Kidney (tissue), 14 donors: Measurements from ENCODE around the gene FOXB1. TPM values are rescaled to one million over a fixed set of nuclear protein-coding genes. Genes with fewer than 3 reads are reported as not detected.
A peak's percentile ranks its signal among the peaks of the same experiment; 100 is the strongest.

Source experiments
- DNase-seq, 5 donors: peaks; one replicate each; pipeline ENCODE4 v3.0.0-alpha.2; 2013 to 2020
- FAIRE-seq: peaks from 2 replicates; lab custom pipeline; 2012; peaks lifted over from hg19 to GRCh38; lab: Jason Lieb, UNC
- H3K27ac ChIP-seq, 2 donors: one replicate each; pipeline ENCODE4 v1.7.0; 2013; ENCODE audit warnings: low read depth in 2 of 2, low read length in 2 of 2, inconsistent platforms in 1 of 2
- H3K27me3 ChIP-seq: one replicate; pipeline ENCODE4 v1.7.1; 2013; ENCODE audit warnings: low read length, inconsistent platforms; ENCODE audit not compliant: control insufficient read depth, insufficient read depth
- H3K36me3 ChIP-seq, 3 donors: one replicate each; pipeline versions ENCODE4 v1.7.0 to v1.7.1; 2013; ENCODE audit warnings: low read length in 3 of 3, control low read depth in 1 of 3, inconsistent platforms in 1 of 3; ENCODE audit not compliant: insufficient read depth in 3 of 3, control insufficient read depth in 2 of 3
- H3K4me1 ChIP-seq, 3 donors: one replicate each; pipeline versions ENCODE4 v1.7.0 to v1.7.1; 2013; ENCODE audit warnings: low read length in 3 of 3, inconsistent platforms in 1 of 3, low read depth in 1 of 3; ENCODE audit not compliant: control insufficient read depth in 2 of 3, insufficient read depth in 2 of 3
- H3K4me3 ChIP-seq, 3 donors: one replicate each; pipeline versions ENCODE4 v1.7.0 to v1.8.1; 2013; ENCODE audit warnings: low read length in 3 of 3, control low read depth in 1 of 3, inconsistent platforms in 1 of 3
- H3K9ac ChIP-seq, 3 donors: one replicate each; pipeline versions ENCODE4 v1.7.0 to v1.7.1; 2013; ENCODE audit warnings: low read length in 3 of 3, control low read depth in 1 of 3, inconsistent platforms in 1 of 3
- H3K9me3 ChIP-seq, 3 donors: one replicate each; pipeline versions ENCODE4 v1.7.0 to v1.7.1; 2013; ENCODE audit warnings: low read length in 3 of 3, control low read depth in 1 of 3, inconsistent platforms in 1 of 3; ENCODE audit not compliant: control insufficient read depth in 2 of 3, insufficient read depth in 1 of 3
- intact Hi-C: fragments of 100-400 bp; cut with DNase I; formaldehyde crosslinking; loops from one replicate; pipeline ENCODE4 v1.11.1; 2022
- polyA plus RNA-seq: library from polyadenylated mRNA; stranded (reverse); fragments of 350-450 nt; fragmentation: Illumina TruSeq; extraction: RNeasy Lipid Tissue Mini Kit (QIAGEN cat#74804); gene quantifications from one replicate; pipeline ENCODE4 v1.2.3, GENCODE V29; 2014; ENCODE audit warnings: low read depth, low replicate concordance; ENCODE audit not compliant: insufficient read depth
- total RNA-seq: library from RNA; stranded (reverse); fragmentation: NEBNext Ultra II Directional; extraction: Animal tissue kit (Norgen Biotek cat#: 25700); gene quantifications from one replicate; pipeline ENCODE4 v1.2.1, GENCODE V29; 2021
- TF ChIP-seq, protein P1 (sequence below): IDR thresholded peaks from 3 replicates; pipeline ENCODE4 v1.5.1; 2012; ENCODE audit warnings: mild to moderate bottlenecking, moderate library complexity, borderline replicate concordance; ENCODE audit not compliant: insufficient read depth; ENCODE audit errors: extremely low read depth
- donor health status: control.
- donor health status: control.
- donor health status: control.
- donor health status: control.
- donor health status: control.
- donor health status: DM: yes; HTN: yes; CAD: no.
- donor health status: Normal renal cell carcinoma (clear cell type).

Gene FOXB1
- total and polyA plus RNA-seq, 2 donors from 2014 or later, result not detected

DNA sequence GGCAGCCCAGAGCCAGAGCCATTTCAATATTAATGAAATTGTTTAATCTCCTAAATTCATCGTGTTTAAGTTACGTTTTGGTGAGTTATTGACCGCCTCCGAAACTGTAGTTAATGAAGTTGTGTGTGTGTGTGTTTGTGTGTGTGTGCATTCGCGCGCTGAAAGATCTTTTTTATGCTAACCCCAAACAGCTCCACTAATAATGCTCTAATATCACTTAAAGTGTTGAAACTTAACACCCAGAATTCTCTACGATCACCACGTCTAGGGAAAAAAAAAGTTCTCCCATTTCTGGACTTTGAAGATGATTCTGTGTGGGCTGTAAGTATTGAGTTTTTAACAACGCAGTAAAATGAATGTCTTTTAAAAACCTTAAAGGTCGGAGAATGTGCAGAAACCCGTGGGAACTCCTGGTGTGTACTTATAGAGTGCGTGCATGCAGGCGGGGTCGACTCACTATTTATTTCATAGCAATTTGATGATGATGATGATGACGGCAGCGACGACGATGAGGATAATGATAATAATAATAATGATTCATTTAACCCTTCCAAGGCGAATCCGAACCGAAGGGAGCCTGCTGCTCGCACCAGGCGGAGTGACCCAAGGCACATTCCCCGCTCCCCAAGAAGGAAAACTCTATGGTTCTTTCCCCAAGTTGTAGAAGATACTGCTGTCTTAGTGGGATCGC is 1.4 kb upstream of the FOXB1 start:
- H3K9me3 ChIP-seq, result no peaks in the 10 kb centered on the region
- no peak overlapping the region for H3K27ac ChIP-seq
- TF ChIP-seq, protein P1, sequence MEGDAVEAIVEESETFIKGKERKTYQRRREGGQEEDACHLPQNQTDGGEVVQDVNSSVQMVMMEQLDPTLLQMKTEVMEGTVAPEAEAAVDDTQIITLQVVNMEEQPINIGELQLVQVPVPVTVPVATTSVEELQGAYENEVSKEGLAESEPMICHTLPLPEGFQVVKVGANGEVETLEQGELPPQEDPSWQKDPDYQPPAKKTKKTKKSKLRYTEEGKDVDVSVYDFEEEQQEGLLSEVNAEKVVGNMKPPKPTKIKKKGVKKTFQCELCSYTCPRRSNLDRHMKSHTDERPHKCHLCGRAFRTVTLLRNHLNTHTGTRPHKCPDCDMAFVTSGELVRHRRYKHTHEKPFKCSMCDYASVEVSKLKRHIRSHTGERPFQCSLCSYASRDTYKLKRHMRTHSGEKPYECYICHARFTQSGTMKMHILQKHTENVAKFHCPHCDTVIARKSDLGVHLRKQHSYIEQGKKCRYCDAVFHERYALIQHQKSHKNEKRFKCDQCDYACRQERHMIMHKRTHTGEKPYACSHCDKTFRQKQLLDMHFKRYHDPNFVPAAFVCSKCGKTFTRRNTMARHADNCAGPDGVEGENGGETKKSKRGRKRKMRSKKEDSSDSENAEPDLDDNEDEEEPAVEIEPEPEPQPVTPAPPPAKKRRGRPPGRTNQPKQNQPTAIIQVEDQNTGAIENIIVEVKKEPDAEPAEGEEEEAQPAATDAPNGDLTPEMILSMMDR, result no peak
- intact Hi-C loops, result no loop called here
- H3K4me1 ChIP-seq, result peaks cover 0 to 14% (median 3%) of the 10 kb centered on the region in 3 donors
- no peak for FAIRE-seq
- no peak overlapping the region for H3K4me3 ChIP-seq
- no peaks in the 10 kb centered on the region for H3K36me3 ChIP-seq
- H3K27me3 ChIP-seq, result peaks cover 74% of the 10 kb centered on the region
- H3K9ac ChIP-seq, result no peak overlapping the region
- DNase-seq, result peak in 1 of 5 donors; percentile 43

DNA sequence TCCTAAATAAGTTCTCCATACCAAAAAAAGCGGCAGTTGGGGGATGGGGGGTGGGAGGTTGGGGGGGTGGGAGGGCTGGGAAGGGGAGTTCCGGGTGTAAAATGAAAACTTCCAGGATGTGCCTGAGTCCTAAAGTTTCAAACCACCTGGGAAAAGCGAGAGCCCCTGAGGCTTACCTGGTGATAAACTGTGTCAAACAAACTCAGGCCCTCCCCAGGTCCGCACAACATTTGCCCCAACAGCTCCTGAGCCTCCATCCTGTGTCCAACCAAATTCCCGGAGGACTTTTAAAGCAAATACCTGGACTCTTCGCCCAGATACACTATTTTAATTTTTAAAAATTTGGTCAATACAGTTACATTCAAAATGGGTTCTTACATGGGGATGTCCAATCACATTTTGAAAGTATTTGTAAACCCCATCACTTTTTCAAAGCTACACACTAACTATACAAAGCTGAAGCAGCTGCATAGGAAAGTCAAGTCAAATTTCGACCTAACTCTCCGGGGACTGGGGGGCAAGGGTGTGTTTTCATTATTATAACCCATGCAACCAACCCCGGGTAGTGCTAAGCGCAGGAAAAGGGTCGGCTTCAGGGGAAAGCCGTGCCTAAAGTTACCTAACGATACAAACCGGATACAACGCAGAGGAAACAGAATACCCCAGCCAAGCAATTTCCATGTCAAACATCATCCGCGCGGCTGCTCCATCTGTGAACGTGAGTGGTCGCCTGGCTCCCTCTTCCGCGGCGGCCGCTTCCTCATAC is 685 bp upstream of the FOXB1 start:
- peaks cover 73% of the 10 kb centered on the region for H3K27me3 ChIP-seq
- no peak overlapping the region for H3K27ac ChIP-seq
- no peak for FAIRE-seq
- no peak overlapping the region for H3K9ac ChIP-seq
- TF ChIP-seq, protein P1, result no peak
- H3K36me3 ChIP-seq, result no peaks in the 10 kb centered on the region
- intact Hi-C loops, result no loop called here
- no peak for DNase-seq
- H3K9me3 ChIP-seq, result no peaks in the 10 kb centered on the region
- H3K4me1 ChIP-seq, result peaks cover 0 to 14% (median 3%) of the 10 kb centered on the region in 3 donors
- no peak overlapping the region for H3K4me3 ChIP-seq

DNA sequence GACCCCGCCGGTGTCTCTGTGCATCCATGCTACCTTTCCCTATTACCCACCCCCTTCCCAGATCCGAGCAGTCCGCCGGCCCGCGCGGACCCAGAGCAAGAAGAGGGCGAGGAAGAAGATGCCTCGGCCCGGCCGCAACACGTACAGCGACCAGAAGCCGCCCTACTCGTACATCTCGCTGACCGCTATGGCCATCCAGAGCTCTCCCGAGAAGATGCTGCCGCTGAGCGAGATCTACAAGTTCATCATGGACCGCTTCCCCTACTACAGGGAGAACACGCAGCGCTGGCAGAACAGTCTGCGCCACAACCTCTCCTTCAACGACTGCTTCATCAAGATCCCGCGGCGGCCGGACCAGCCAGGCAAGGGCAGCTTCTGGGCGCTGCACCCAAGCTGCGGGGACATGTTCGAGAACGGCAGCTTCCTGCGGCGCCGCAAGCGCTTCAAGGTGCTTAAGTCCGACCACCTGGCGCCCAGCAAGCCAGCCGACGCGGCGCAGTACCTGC is 788 bp downstream of the FOXB1 start:
- TF ChIP-seq, protein P1, result no peak
- H3K9ac ChIP-seq, result no peak overlapping the region
- peaks cover 72% of the 10 kb centered on the region for H3K27me3 ChIP-seq
- no peaks in the 10 kb centered on the region for H3K36me3 ChIP-seq
- no peak overlapping the region for H3K4me3 ChIP-seq
- FAIRE-seq (no peak), DNase-seq (peak in 4 of 5 donors; percentile 43 to 73 (median 56))
- peaks cover 0 to 14% (median 3%) of the 10 kb centered on the region in 3 donors for H3K4me1 ChIP-seq
- no peaks in the 10 kb centered on the region for H3K9me3 ChIP-seq
- intact Hi-C loops, result no loop called here
- H3K27ac ChIP-seq, result no peak overlapping the region
